Right ventricle myocardium inferior (tissue), 1 donor: ENCODE results near the gene RFPL3. TPM values are rescaled to one million over a fixed set of nuclear protein-coding genes. Genes with fewer than 3 reads are reported as not detected.

Experiments
- ATAC-seq: fragments of 200-7000 bp; cut with Tn5 transposase; one replicate; pipeline ENCODE4 v1.9.1; 2020; ENCODE audit warnings: mild to moderate bottlenecking, moderate library complexity
- DNase-seq: peaks from one replicate; pipeline ENCODE4 v3.0.0; 2021; ENCODE audit errors: missing footprints
- intact Hi-C: fragments of 100-400 bp; cut with DNase I; formaldehyde crosslinking; loops from one replicate; pipeline ENCODE4 v1.11.0; 2022
- total RNA-seq: library from RNA; stranded (reverse); fragmentation: NEBNext Ultra II Directional; extraction: Animal tissue kit (Norgen Biotek cat#: 25700); gene quantifications from one replicate; pipeline ENCODE4 v1.2.1, GENCODE V29; 2021
- donor health status: DM: no; HTN: yes; CAD: no; lungs with severe emphysema.

Gene RFPL3
- total RNA-seq, 1 donor from 2014 or later: not detected

GRCh38 chr22:32396255-32396654 is 38.6 kb downstream of the RFPL3 start:
- intact Hi-C loops: no loop called here
- DNase-seq: no peak
- ATAC-seq: no peak

- ATAC-seq (no peak), DNase-seq (no peak)
- intact Hi-C loops: no loop called here
These were observed 39.1 kb downstream of the RFPL3 start for GRCh38 chr22:32396746-32397145.

GRCh38 chr22:32401486-32401885 is 43.8 kb downstream of the RFPL3 start:
- DNase-seq (no peak), ATAC-seq (no peak)
- intact Hi-C loops: no loop called here

GRCh38 chr22:32404021-32404420 is 46.4 kb downstream of the RFPL3 start:
- ATAC-seq (no peak), DNase-seq (no peak)
- intact Hi-C loops: no loop called here

GRCh38 chr22:32407312-32407711 is 49.6 kb downstream of the RFPL3 start:
- intact Hi-C loops: no loop called here
- ATAC-seq: no peak
- no peak for DNase-seq

- intact Hi-C loops: no loop called here
These were observed 50.3 kb downstream of the RFPL3 start for GRCh38 chr22:32407936-32408335.

GRCh38 chr22:32409977-32410376 is 52.3 kb downstream of the RFPL3 start:
- intact Hi-C loops: no loop called here

More at GRCh38 chr22:32407936-32408335, 50.3 kb downstream of the RFPL3 start:
- ATAC-seq (no peak), DNase-seq (no peak)

GRCh38 chr22:32410459-32410858 is 52.8 kb downstream of the RFPL3 start:
- intact Hi-C loops: no loop called here
- no peak for ATAC-seq
- no peak for DNase-seq

More at GRCh38 chr22:32409977-32410376, 52.3 kb downstream of the RFPL3 start:
- DNase-seq (no peak), ATAC-seq (no peak)

Other genes starting within 250 kb of the RFPL3 start
- gene C22orf42, start 198.6 kb upstream of the RFPL3 start, total RNA-seq: not detected
- gene RFPL2, start 152.8 kb upstream of the RFPL3 start, total RNA-seq: not detected
- not detected for gene SLC5A4, start 102.5 kb upstream of the RFPL3 start, total RNA-seq
- 37.6 TPM for gene RTCB, start 54.4 kb downstream of the RFPL3 start, total RNA-seq
- gene BPIFC, start 106.6 kb downstream of the RFPL3 start, total RNA-seq: not detected
- 35.8 TPM for gene FBXO7, start 116.9 kb downstream of the RFPL3 start, total RNA-seq